Activated effector memory CD4-positive, alpha-beta T cell treated with Interleukin-2 at 50 U/mL for 16 hours (primary cell): ENCODE results near the gene ITGB2.
A peak's percentile ranks its signal among the peaks of the same experiment; 100 is the strongest.
"Not testable (repeated sequence)": the region's sequence is repeated elsewhere in the genome, so short reads cannot be mapped to it uniquely, and the experiment has no call there.

ENCODE experiments used
- DNase-seq: peaks from one replicate; pipeline ENCODE4 v3.0.0-alpha.2; 2020

ITGB2 gene

GRCh38 chr21:44940116-44940631 is 19.5 kb upstream of the ITGB2 start:
- no peak for DNase-seq

- DNase-seq = peak; percentile 76
These were observed 18.9 kb upstream of the ITGB2 start, which contains the start of gene SLX9 for GRCh38 chr21:44939532-44940115. Gene SLX9, plus strand, starts transcription at chr21:44940029. Its CDS starts 29 bp downstream, at chr21:44940058.

- no peak for DNase-seq
These were observed 18.3 kb upstream of the ITGB2 start for GRCh38 chr21:44938772-44939531.

- DNase-seq = no peak
These were observed 14.8 kb upstream of the ITGB2 start for GRCh38 chr21:44935533-44935927.

- DNase-seq = no peak
These were observed 14.3 kb upstream of the ITGB2 start for GRCh38 chr21:44934797-44935532.

GRCh38 chr21:44934276-44934675 is 13.6 kb upstream of the ITGB2 start:
- DNase-seq = no peak

GRCh38 chr21:44933918-44934260 is 13.2 kb upstream of the ITGB2 start:
- DNase-seq = no peak

GRCh38 chr21:44933199-44933917 is 12.7 kb upstream of the ITGB2 start:
- no peak for DNase-seq

- DNase-seq = peak; percentile 63
These were observed 11.9 kb upstream of the ITGB2 start for GRCh38 chr21:44932408-44933181.

GRCh38 chr21:44931501-44932407 is 11.1 kb upstream of the ITGB2 start:
- no peak for DNase-seq

GRCh38 chr21:44931137-44931500 is 10.4 kb upstream of the ITGB2 start:
- DNase-seq = no peak

GRCh38 chr21:44930543-44930981 is 9.9 kb upstream of the ITGB2 start:
- DNase-seq = peak; percentile 61

GRCh38 chr21:44929799-44930542 is 9.3 kb upstream of the ITGB2 start:
- DNase-seq = no peak

GRCh38 chr21:44929242-44929798 is 8.6 kb upstream of the ITGB2 start:
- no peak for DNase-seq

- not testable (repeated sequence) for DNase-seq
These were observed 8.0 kb upstream of the ITGB2 start for GRCh38 chr21:44928500-44929241.

- peak; percentile 86 for DNase-seq
These were observed 7.1 kb upstream of the ITGB2 start for GRCh38 chr21:44927587-44928461.

GRCh38 chr21:44927259-44927586 is 6.5 kb upstream of the ITGB2 start:
- DNase-seq = no peak

GRCh38 chr21:44926331-44927101 is 5.8 kb upstream of the ITGB2 start:
- DNase-seq = peak; percentile 59
